Liver (tissue), 2 donors: ENCODE data around the gene PEX5L.

Source experiments
- CTCF ChIP-seq: fragments of 150-350 bp; IDR thresholded peaks from 2 replicates; pipeline ENCODE4 v1.5.1; 2017; ENCODE audit warnings: improper control_type of control experiment, low read depth, low read length; ENCODE audit not compliant: missing input control
- TF ChIP-seq, protein P1 (sequence below): IDR thresholded peaks from 2 replicates; pipeline ENCODE4 v1.6.1; 2016; ENCODE audit warnings: antibody characterized with exemption
- donor health status: healthy.

- TF ChIP-seq, protein P1, sequence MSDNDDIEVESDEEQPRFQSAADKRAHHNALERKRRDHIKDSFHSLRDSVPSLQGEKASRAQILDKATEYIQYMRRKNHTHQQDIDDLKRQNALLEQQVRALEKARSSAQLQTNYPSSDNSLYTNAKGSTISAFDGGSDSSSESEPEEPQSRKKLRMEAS: no peak
- no peak for TF ChIP-seq CTCF
These were observed 195.8 kb downstream of the PEX5L start for GRCh38 chr3:179840985-179841384.
